Hippocampal formation (tissue), 2 donors: ENCODE measurements around the gene FAR2.
A peak's percentile ranks its signal among the peaks of the same experiment; 100 is the strongest.
"Not testable (repeated sequence)": the region's sequence is repeated elsewhere in the genome, so short reads cannot be mapped to it uniquely, and the experiment has no call there.

Experiments
- DNase-seq, 2 donors: peaks; one replicate each; lab custom pipeline; 2025; lab: John Stamatoyannopoulos, UW

The FAR2 gene

GRCh38 chr12:29234552-29234951, 85.5 kb downstream of the FAR2 start:
- DNase-seq: no peak

- DNase-seq: no peak
Measured at GRCh38 chr12:29234965-29235626, 86.0 kb downstream of the FAR2 start.

- no peak for DNase-seq
Measured at GRCh38 chr12:29238822-29239291, 89.8 kb downstream of the FAR2 start.

GRCh38 chr12:29239336-29239735, 90.3 kb downstream of the FAR2 start:
- no peak for DNase-seq

- no peak for DNase-seq
Measured at GRCh38 chr12:29240441-29240840, 91.4 kb downstream of the FAR2 start.

- peak; percentile 11 to 86 for DNase-seq
Measured at GRCh38 chr12:29241821-29242591, 92.9 kb downstream of the FAR2 start.

- no peak for DNase-seq
Measured at GRCh38 chr12:29242921-29243431, 93.9 kb downstream of the FAR2 start.

GRCh38 chr12:29244159-29244765, 95.2 kb downstream of the FAR2 start:
- DNase-seq: no peak

- DNase-seq: no peak
Measured at GRCh38 chr12:29245246-29245645, 96.2 kb downstream of the FAR2 start.

GRCh38 chr12:29249930-29250329, 100.9 kb downstream of the FAR2 start:
- no peak for DNase-seq

- no peak for DNase-seq
Measured at GRCh38 chr12:29253906-29254625, 105.0 kb downstream of the FAR2 start.

GRCh38 chr12:29255042-29255441, 106.0 kb downstream of the FAR2 start:
- DNase-seq: no peak

GRCh38 chr12:29256598-29256997, 107.5 kb downstream of the FAR2 start:
- no peak for DNase-seq

- not testable (repeated sequence) for DNase-seq
Measured at GRCh38 chr12:29257687-29258086, 108.6 kb downstream of the FAR2 start.

GRCh38 chr12:29264424-29264823, 115.3 kb downstream of the FAR2 start:
- no peak for DNase-seq

GRCh38 chr12:29269706-29270408, 120.8 kb downstream of the FAR2 start:
- no peak for DNase-seq

- no peak for DNase-seq
Measured at GRCh38 chr12:29270446-29270845, 121.4 kb downstream of the FAR2 start.

GRCh38 chr12:29273178-29273843, 124.2 kb downstream of the FAR2 start:
- DNase-seq: no peak

GRCh38 chr12:29275834-29276233, 126.8 kb downstream of the FAR2 start:
- DNase-seq: no peak

- DNase-seq: no peak
Measured at GRCh38 chr12:29277231-29277630, 128.2 kb downstream of the FAR2 start.
